Coronary artery (tissue), 2 donors: ENCODE results near the gene IRF4.

Experiments used
- DNase-seq: peaks from one replicate; pipeline ENCODE4 v3.0.0-alpha.2; 2017; ENCODE audit warnings: low spot score
- H3K27ac ChIP-seq, 2 donors: fragments of 200-600 bp; sonication (generic); one replicate each; pipeline ENCODE4 v1.5.1; 2016 to 2019
- H3K4me3 ChIP-seq: fragments of 200-600 bp; sonication (generic); 2 replicates; pipeline ENCODE4 v1.5.1; 2016; ENCODE audit warnings: mild to moderate bottlenecking, moderate library complexity
- CTCF ChIP-seq: fragments of 200-600 bp; sonication (generic); IDR thresholded peaks from one replicate; pipeline ENCODE4 v1.5.1; 2019; ENCODE audit warnings: antibody characterized with exemption

The IRF4 gene

DNA sequence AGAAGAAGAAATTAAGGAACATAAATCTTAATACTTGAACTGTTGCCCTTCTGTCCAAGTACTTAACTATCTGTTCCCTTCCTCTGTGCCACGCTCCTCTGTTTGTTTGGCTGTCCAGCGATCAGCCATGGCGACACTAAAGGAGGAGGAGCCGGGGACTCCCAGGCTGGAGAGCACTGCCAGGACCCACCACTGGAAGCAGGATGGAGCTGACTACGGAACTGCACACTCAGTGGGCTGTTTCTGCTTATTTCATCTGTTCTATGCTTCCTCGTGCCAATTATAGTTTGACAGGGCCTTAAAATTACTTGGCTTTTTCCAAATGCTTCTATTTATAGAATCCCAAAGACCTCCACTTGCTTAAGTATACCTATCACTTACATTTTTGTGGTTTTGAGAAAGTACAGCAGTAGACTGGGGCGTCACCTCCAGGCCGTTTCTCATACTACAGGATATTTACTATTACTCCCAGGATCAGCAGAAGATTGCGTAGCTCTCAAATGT, 17.1 kb downstream of the IRF4 start:
- Histone ChIP-seq H3K4me3 (no peak overlapping the region), H3K27ac (no peak overlapping the region)
- no peak for DNase-seq
- no peak for TF ChIP-seq CTCF

DNA sequence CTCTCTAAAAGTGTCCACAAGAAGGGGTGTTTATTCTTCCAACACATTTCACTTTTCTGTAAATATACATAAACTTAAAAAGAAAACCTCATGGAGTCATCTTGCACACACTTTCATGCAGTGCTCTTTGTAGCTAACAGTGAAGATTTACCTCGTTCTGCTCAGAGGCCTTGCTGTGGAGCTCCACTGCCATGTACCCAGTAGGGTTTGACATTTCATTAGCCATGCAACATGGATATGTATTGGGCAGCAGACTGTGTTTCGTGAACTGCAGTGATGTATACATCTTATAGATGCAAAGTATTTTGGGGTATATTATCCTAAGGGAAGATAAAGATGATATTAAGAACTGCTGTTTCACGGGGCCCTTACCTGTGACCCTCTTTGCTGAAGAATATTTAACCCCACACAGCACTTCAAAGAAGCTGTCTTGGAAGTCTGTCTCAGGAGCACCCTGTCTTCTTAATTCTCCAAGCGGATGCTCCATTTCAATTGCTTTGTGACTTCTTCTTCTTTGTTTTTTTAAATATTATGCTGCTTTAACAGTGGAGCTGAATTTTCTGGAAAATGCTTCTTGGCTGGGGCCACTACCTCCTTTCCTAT, 17.9 kb downstream of the IRF4 start:
- TF ChIP-seq CTCF: no peak
- no peak overlapping the region for H3K27ac ChIP-seq
- no peak for DNase-seq
- no peak overlapping the region for H3K4me3 ChIP-seq

- no peak for TF ChIP-seq CTCF
- Histone ChIP-seq H3K4me3 (no peak overlapping the region), H3K27ac (no peak overlapping the region)
- no peak for DNase-seq
Observed at GRCh38 chr6:410555-411395, 19.2 kb downstream of the IRF4 start.

- DNase-seq: no peak
- no peak overlapping the region for H3K4me3 ChIP-seq
- no peak overlapping the region for H3K27ac ChIP-seq
- TF ChIP-seq CTCF: no peak
Observed at GRCh38 chr6:411402-412145, 20.0 kb downstream of the IRF4 start.

DNA sequence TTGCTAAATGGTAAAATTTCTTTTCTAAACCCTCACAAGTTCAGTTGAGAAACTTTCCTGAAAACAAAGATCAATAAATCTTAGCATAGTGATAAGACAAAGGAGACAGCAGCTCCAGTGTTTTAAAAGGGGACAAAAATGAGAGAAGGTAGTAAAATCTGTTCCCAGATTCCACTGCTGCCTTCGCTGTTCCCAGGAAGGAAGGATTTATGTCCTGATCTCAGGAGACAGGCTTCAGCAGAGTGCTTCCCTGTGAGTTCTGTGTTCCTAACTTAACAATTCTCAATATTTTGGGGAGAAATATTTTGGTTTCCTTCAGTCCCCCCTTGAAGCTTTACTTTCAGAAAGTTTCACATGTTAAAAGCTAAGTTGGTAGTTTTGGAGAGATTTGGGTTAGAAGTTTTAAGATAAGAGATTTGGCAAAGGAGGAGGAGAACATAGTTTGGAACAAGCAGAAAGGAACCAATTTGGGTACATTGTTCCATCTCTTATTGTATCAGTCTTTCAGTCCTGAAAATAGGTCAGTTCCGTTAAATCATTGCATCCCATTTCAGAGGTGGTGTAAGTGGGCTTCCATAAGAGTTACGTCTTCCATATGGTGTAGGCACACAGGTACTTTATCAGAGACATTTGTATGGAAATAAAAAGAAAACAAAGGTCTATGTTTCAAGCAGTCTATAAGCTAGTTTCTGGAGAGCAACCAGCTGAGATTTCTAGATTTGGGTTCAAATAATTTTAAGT, 20.8 kb downstream of the IRF4 start:
- DNase-seq: no peak
- no peak for TF ChIP-seq CTCF
- Histone ChIP-seq H3K4me3 (no peak overlapping the region), H3K27ac (no peak overlapping the region)

DNA sequence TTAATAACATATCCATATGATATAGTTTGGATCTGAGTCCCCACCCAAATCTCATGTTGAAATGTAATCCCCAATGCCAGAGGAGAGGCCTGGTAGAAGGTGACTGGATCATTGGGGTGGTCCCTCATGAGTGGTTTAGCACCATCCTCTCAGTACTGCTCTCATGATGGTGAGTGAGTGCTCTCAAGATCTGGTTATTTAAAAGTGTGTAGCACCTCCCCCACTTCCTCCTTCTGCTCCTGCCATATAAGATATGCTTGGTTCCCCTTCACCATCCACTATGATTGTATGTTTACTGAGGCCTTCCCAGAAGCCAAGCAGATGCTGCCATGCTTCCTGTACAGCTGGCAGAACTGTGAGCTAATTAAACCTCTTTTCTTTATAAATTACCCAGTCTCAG, 22.9 kb downstream of the IRF4 start:
- DNase-seq: no peak
- no peak for TF ChIP-seq CTCF
- no peak overlapping the region for H3K27ac ChIP-seq
- no peak overlapping the region for H3K4me3 ChIP-seq
